ENCODE measurements around the gene RNPEP.
A peak's percentile ranks its signal among the peaks of the same experiment; 100 is the strongest.
"Not testable (repeated sequence)": the region's sequence is repeated elsewhere in the genome, so short reads cannot be mapped to it uniquely, and the experiment has no call there.

RNPEP gene

GRCh38 chr1:201962382-201962781 is 20.1 kb upstream of the RNPEP start:
- not testable (repeated sequence) for DNase-seq

DNA sequence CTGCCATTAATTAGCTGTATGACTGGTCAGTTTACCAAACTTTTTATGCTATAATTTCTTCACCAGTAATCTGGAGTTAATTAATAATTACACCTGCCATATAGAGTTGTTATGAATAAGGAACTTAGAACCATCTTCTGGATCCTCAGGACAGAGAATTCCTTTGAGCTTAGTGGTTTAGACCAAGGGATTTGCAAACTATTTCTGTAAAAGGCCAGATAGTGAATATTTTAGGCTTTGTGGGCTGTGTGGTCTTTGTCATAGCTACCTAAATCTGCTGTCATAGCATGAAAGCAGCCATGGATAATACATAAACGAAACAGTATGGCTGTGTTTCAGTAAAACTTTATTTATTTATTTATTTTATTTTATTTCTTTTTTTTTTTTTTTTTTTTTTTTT is 18.2 kb upstream of the RNPEP start:
- no peak for DNase-seq

DNA sequence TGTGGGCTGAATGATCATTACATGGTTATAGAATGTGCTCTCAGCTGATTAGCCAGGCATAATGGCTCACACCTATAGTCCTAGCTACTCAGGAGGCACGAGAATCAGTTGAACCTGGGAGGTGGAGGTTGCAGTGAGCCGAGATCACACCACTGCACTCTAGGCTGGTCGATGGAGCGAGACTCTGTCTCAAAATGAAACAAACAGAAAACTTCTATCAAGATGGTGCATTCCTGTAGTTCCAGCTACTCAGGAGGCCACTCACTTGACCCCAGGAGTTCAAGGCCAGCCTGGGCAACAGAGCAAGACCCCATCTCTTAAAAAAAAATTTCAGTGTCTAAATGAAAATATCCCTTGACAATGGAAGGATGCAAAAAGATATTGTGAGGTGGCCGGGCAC is 16.3 kb upstream of the RNPEP start:
- no peak for DNase-seq

GRCh38 chr1:201968202-201968925 is 14.1 kb upstream of the RNPEP start:
- peak; percentile 22 for DNase-seq

DNA sequence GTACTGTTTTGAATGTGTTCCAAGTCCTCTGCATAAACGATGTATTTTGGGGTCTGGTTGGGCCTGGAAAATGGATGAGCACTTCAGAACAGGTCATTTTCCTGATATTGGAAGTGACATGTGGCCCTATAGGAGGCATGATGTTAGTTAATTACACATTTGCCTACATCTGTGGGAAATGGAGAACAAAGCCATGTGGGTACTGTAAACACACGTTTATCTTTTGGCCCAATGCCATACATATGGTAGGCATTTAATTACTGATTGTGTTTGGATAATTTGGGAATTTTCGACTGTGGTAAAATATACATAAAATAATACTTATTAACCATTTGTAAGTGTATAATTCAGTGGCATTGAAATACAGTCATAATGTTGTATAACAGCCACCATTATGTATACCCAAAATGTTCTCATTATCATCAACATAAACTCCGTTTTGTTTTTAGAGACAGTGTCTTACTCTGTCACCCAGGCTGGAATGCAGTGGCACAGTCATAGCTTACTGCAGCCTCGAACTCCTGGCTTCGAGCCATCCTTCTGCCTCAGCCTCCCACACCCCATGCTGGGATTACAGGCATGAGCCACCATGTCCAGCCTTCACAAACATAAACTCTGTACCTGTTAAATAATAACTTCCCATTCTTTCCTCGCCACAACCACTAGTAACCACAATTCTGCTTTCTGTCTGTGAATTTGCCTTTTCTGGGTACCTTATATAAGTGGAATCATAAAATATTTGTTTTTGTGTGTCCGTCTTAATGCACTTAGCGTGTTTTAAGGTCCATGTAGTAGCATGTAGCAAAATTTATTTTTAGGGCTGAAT is 11.9 kb upstream of the RNPEP start:
- DNase-seq, result peak; percentile 29

GRCh38 chr1:201982082-201982622 is 296 bp upstream of the RNPEP start:
- peak; percentile 81 for DNase-seq

DNA sequence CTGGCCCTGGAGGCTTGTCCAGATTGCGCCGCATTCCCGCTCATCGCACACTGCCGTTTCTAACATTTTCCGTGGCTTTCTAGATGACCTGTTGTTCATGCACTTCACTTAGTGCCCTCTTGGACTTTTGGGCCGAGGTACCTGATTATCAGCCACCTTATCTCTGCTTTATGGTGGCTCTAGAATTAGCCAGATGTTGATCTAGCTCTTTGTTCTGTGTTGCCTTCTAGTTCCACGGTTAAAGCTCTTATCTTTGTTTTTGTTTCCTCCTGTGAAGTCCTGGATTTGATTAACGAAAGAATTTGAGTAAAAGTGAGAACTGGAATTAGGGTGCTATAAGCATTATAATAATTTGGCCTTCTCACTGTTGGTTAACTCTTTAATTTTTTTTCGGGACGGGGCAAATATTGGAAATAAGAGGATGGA is 945 bp downstream of the RNPEP start:
- no peak for DNase-seq

DNA sequence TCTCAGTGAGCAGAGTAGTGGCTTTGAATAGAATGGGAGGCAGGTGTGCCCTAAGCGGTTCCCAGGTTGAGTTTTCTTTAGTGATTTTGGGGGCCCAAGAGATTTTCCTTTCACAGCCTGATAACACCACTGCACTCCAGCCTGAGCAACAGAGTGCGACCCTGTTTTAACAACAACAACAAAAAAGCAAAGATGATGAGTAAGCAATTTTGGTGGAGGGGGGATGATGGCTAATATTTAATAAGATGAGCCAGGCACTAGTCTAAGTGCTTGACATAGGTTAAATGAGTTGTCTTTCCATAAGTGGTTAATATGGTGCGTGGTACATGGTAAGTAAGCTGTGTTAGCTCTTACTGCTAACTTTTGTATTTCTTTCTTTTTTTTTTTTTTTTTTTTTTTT is 2.0 kb downstream of the RNPEP start:
- DNase-seq, result no peak

- DNase-seq, result no peak
Observed at GRCh38 chr1:201985355-201985754, 2.9 kb downstream of the RNPEP start.

- DNase-seq, result no peak
Observed at GRCh38 chr1:201988601-201989000, 6.2 kb downstream of the RNPEP start.

DNA sequence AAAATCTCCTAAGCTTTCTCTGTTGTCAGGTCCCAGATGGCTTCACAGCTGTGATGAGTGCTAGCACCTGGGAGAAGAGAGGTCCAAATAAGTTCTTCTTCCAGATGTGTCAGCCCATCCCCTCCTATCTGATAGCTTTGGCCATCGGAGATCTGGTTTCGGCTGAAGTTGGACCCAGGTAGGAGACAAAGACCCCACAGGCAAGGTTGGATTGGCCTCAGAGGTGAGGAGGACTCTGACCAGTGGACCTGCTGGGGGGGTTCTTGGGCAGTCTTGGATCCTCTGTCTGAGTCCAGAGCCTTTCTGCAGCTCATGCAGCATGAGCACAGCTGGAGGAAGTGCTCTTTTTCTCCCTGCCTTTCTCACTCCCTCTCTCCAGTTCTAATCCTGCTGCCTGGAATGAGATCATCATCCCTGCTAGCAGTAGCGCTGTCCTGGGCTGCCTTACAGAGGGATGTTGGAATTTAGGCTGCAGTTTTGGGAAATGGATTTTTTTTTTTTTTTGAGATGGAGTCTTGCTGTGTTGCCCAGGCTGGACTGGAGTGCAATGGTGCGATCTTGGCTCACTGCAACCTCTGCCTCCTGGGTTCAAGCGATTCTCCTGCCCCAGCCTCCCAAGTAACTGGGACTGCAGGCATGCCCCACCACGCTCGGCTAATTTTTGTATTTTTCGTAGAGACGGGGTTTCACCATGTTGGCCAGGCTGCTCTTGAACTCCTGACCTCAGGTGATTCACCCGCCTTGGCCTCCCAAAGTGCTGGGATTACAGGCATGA is 7.1 kb downstream of the RNPEP start:
- no peak for DNase-seq

DNA sequence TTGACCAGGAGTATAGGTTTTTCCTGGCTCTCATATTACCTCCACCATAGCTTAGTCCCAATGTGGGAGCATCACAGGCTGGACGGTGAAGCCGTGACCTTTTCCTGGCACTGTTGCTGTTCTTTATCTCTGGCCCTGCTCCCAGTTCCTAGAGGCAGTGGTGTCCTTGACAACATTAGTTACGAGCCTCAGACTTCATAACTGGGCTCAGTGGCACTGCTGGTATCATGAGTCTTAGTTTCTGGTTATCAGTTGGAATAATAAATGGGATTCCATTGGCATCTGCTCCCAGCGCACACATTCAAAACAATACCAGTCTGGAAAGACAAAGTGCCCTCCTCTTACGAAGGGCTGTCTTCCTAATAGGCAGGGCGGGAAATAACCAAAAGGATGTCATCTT is 8.0 kb downstream of the RNPEP start:
- no peak for DNase-seq

GRCh38 chr1:201999625-202000238 is 17.3 kb downstream of the RNPEP start:
- DNase-seq, result peak; percentile 78

- DNase-seq, result no peak
Observed at GRCh38 chr1:202002507-202002906, 20.1 kb downstream of the RNPEP start.

GRCh38 chr1:202004711-202005110 is 22.3 kb downstream of the RNPEP start:
- DNase-seq, result no peak

DNA sequence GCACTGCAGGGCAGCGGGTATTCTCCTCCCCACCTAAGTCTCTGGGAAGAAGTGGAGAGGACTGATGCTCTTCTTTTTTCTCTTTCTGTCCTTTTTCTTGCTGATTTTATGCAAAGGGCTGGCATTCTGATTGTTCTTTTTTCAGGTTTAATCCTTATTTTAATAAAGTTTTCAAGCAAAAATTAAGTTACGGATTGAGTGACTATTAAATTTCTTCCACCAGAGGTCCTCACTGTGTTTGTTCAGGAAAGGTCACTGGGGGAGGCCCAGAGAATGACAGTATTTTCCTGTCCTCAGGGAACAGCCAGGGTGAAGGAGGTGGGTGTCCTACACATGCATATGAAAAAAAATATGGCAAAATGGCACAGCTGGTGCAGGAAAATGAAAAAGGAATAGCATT is 23.5 kb downstream of the RNPEP start:
- peak; percentile 28 for DNase-seq

GRCh38 chr1:202007304-202007703 is 24.9 kb downstream of the RNPEP start:
- DNase-seq, result no peak

DNA sequence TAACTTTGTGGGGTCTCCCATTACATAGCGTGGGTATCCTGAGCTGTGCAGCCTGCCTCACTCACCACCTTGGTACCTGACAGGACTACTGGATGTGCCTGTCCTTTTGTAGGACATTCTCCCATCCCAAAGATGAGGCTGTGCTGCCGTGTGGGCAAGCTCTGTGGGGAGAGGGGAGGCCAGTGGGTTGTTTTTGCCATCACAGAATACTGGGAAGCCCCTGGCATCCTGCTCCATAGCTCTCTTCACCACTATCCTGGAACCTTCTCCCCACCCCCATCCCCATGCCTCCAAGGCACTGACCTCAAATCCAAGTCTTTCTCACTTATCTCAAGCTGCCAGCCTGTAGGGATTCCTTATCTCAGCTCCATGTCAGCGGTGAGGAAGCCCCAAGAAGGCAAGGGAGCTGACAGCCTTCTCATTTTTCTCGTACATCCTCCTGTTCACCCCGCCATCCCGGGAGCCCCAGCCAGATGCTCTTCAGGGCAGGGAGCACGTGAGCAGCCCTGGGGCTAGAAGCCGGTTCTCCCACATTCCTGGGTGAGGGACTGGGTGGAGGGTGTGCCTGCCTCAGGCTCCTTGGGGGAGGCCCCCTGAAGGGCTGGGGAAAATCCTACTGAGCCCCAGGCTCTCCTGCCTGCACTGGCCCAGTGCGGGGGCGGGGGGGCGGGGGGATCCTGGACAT is 25.5 kb downstream of the RNPEP start:
- DNase-seq, result peak; percentile 55

DNA sequence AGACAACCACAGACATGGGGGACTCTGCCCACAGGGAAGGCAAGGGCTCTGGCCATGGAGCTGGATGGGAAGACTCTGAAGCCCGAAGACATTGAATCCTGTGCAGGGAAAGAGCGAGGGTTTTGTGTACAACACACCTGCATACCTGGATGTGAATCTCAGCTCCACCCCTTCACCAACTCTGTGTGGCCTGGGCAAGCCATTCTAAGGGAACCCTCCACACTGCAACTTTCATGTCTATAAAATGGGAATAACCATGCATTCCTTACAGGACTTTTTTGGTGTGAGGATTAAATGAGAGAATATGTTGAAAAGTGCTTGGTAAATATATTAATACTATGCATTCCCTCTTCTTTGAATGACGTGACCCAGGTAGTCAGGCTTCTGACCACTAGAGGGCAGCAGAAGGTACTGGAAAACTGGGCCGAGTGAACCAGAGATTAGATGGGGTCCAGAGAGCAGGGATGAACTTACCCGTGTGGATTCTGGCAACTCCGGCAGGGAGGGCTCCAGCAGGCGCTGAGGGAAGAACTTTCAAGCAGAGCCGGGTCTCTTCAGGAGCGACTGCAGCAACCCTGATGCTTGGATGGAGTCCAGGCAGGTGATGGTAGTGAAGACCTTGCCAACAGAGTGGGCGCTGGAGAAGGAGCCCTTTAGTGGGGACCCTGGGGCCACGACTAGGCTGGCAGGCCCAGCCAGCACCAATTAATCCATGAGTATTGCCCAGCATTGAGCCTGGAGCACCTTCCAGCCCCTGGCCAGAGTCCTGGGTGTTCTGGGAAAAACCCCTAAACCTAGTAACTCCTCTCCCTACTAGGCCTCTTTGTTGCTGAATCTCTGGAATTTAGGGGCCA is 27.1 kb downstream of the RNPEP start:
- peak; percentile 83 for DNase-seq

GRCh38 chr1:202010180-202011015 is 27.9 kb downstream of the RNPEP start, which contains the start of gene ELF3:
TSS of gene ELF3 (plus strand) at chr1:202010587. CDS start at chr1:202011137, 550 bp downstream.
- DNase-seq, result no peak

All from hematopoietic multipotent progenitor cell treated with erythropoietin and hydrocortisone succinate and interleukin-3 and kit ligand, for 4 days (in vitro differentiated cells).